DOHH2 (cell line): ENCODE results near the gene TBKBP1.
A peak's percentile ranks its signal among the peaks of the same experiment; 100 is the strongest.

Source experiments
- H3F3A ChIP-seq: fragments of 200-600 bp; sonication (generic), shearing (Covaris generic); 2 replicates; pipeline ENCODE4 v1.6.0; 2016; ENCODE audit warnings: antibody characterized with exemption, mild to moderate bottlenecking; ENCODE audit not compliant: control insufficient read depth, insufficient read depth
- H3K27ac ChIP-seq: fragments of 200-600 bp; sonication (generic); 2 replicates; pipeline ENCODE4 v1.5.1; 2014; ENCODE audit warnings: low read depth, mild to moderate bottlenecking, low read length, moderate library complexity
- H3K27me3 ChIP-seq: fragments of 200-600 bp; sonication (generic); 2 replicates; pipeline ENCODE4 v1.6.1; 2014; ENCODE audit warnings: mild to moderate bottlenecking, low read length, mixed read lengths; ENCODE audit not compliant: control insufficient read depth
- H3K36me3 ChIP-seq: fragments of 200-600 bp; sonication (generic); 2 replicates; pipeline ENCODE4 v1.6.1; 2014; ENCODE audit warnings: mild to moderate bottlenecking, low read length, moderate library complexity, mixed read lengths; ENCODE audit not compliant: control insufficient read depth
- H3K4me1 ChIP-seq: fragments of 200-600 bp; sonication (generic); 2 replicates; pipeline ENCODE4 v1.6.1; 2014; ENCODE audit warnings: mild to moderate bottlenecking, low read length, mixed read lengths; ENCODE audit not compliant: control insufficient read depth
- H3K4me2 ChIP-seq: fragments of 200-600 bp; sonication (generic); 2 replicates; pipeline ENCODE4 v1.6.0; 2014; ENCODE audit warnings: mild to moderate bottlenecking, low read length, moderate library complexity
- H3K4me3 ChIP-seq: fragments of 200-600 bp; sonication (generic); 2 replicates; pipeline ENCODE4 v1.5.1; 2014; ENCODE audit warnings: mild to moderate bottlenecking, low read length, mixed read lengths
- H3K79me2 ChIP-seq: fragments of 200-600 bp; sonication (generic); 2 replicates; pipeline ENCODE4 v1.6.1; 2014; ENCODE audit warnings: mild to moderate bottlenecking, low read length, mixed read lengths; ENCODE audit not compliant: control insufficient read depth
- H3K9me2 ChIP-seq: fragments of 200-600 bp; sonication (generic); replicated peaks from 2 replicates; pipeline ENCODE4 v1.6.1; 2014; ENCODE audit warnings: mild to moderate bottlenecking, low read length, mixed read lengths; ENCODE audit not compliant: control insufficient read depth
- H3K9me3 ChIP-seq: fragments of 200-600 bp; sonication (generic); 2 replicates; pipeline ENCODE4 v1.6.1; 2014; ENCODE audit warnings: antibody characterized with exemption, low read length, mixed read lengths; ENCODE audit not compliant: control insufficient read depth, insufficient read depth
- H4K20me1 ChIP-seq: fragments of 200-600 bp; sonication (generic); 2 replicates; pipeline ENCODE4 v1.6.0; 2014; ENCODE audit warnings: low read depth, mild to moderate bottlenecking, antibody characterized with exemption, low read length, moderate library complexity; ENCODE audit not compliant: control insufficient read depth, insufficient read depth
- EZH2phosphoT487 ChIP-seq: fragments of 200-600 bp; sonication (generic); IDR thresholded peaks from 2 replicates; pipeline ENCODE4 v1.6.1; 2017; ENCODE audit warnings: borderline replicate concordance, mild to moderate bottlenecking, antibody characterized with exemption, low read length, moderate library complexity, mixed read lengths
- TF ChIP-seq, protein P1 (sequence below): fragments of 200-600 bp; sonication (generic); IDR thresholded peaks from one replicate; pipeline ENCODE4 v1.5.1; 2014; ENCODE audit warnings: antibody characterized with exemption, mild to moderate bottlenecking, low read depth, low read length; ENCODE audit not compliant: poor library complexity, severe bottlenecking

The TBKBP1 gene

GRCh38 chr17:47649972-47650524 lies 43.9 kb upstream of the TBKBP1 start:
- Histone ChIP-seq H3K27ac (peak overlapping the region; percentile 92), H3K36me3 (peaks cover 51% of the 10 kb centered on the region), H3K4me1 (peaks cover 53% of the 10 kb centered on the region), H3K9me2 (no peaks in the 10 kb centered on the region), H3K9me3 (no peaks in the 10 kb centered on the region), H3K4me3 (peak overlapping the region; percentile 94), H4K20me1 (peaks cover 28% of the 10 kb centered on the region), H3K27me3 (no peaks in the 10 kb centered on the region), H3F3A (peaks cover 13% of the 10 kb centered on the region), H3K79me2 (peaks cover 67% of the 10 kb centered on the region), H3K4me2 (peak overlapping the region; percentile 50)
- TF ChIP-seq, protein P1, sequence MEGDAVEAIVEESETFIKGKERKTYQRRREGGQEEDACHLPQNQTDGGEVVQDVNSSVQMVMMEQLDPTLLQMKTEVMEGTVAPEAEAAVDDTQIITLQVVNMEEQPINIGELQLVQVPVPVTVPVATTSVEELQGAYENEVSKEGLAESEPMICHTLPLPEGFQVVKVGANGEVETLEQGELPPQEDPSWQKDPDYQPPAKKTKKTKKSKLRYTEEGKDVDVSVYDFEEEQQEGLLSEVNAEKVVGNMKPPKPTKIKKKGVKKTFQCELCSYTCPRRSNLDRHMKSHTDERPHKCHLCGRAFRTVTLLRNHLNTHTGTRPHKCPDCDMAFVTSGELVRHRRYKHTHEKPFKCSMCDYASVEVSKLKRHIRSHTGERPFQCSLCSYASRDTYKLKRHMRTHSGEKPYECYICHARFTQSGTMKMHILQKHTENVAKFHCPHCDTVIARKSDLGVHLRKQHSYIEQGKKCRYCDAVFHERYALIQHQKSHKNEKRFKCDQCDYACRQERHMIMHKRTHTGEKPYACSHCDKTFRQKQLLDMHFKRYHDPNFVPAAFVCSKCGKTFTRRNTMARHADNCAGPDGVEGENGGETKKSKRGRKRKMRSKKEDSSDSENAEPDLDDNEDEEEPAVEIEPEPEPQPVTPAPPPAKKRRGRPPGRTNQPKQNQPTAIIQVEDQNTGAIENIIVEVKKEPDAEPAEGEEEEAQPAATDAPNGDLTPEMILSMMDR: no peak
- TF ChIP-seq EZH2phosphoT487: no peak

GRCh38 chr17:47650525-47651522 lies 43.1 kb upstream of the TBKBP1 start:
- peaks cover 35% of the 10 kb centered on the region for H4K20me1 ChIP-seq
- peaks cover 75% of the 10 kb centered on the region for H3K79me2 ChIP-seq
- peaks cover 13% of the 10 kb centered on the region for H3F3A ChIP-seq
- H3K27ac ChIP-seq: peak overlapping the region; percentile 92
- peaks cover 58% of the 10 kb centered on the region for H3K36me3 ChIP-seq
- H3K4me3 ChIP-seq: peak overlapping the region; percentile 94
- H3K27me3 ChIP-seq: no peaks in the 10 kb centered on the region
- peaks cover 61% of the 10 kb centered on the region for H3K4me1 ChIP-seq
- no peaks in the 10 kb centered on the region for H3K9me2 ChIP-seq
- peak overlapping the region; percentile 78 for H3K4me2 ChIP-seq
- no peaks in the 10 kb centered on the region for H3K9me3 ChIP-seq
- TF ChIP-seq, protein P1: no peak
- TF ChIP-seq EZH2phosphoT487: no peak

DNA sequence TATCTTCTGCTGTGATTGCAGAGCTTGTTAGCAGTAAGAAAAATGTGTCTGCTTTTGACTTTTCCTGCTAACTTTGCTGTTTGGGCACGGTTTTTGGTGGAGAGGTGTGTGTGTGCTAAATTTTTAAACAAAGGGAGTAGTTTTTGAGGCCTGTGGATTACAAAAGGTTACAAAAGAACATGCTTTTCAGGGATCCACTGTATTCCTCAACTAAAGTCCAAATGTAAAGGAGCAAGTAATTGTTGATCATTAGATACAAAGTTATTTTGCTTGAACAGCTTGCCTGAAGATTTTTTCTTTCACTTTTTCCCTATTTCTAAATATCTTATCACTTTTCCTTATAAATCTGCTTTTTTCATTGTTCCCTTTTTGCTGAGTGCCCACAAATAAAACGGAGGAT lies 42.3 kb upstream of the TBKBP1 start:
- H3K4me3 ChIP-seq: peak overlapping the region; percentile 75
- H3K36me3 ChIP-seq: peaks cover 67% of the 10 kb centered on the region
- peak overlapping the region; percentile 70 for H3K27ac ChIP-seq

More for the DNA sequence above, 42.3 kb upstream of the TBKBP1 start:
- peaks cover 13% of the 10 kb centered on the region for H3F3A ChIP-seq
- peak overlapping the region; percentile 78 for H3K4me2 ChIP-seq
- peaks cover 37% of the 10 kb centered on the region for H4K20me1 ChIP-seq
- no peaks in the 10 kb centered on the region for H3K9me3 ChIP-seq
- no peaks in the 10 kb centered on the region for H3K9me2 ChIP-seq
- TF ChIP-seq, protein P1: no peak
- TF ChIP-seq EZH2phosphoT487: no peak
- H3K27me3 ChIP-seq: no peaks in the 10 kb centered on the region
- H3K79me2 ChIP-seq: peaks cover 84% of the 10 kb centered on the region
- peaks cover 70% of the 10 kb centered on the region for H3K4me1 ChIP-seq
